ENCODE data around the gene BHLHE40. TPM values are rescaled to one million over a fixed set of nuclear protein-coding genes. Genes with fewer than 3 reads are reported as not detected.

The BHLHE40 gene
- total RNA-seq, 1 donor from 2014 or later, result 42.9 TPM

DNA sequence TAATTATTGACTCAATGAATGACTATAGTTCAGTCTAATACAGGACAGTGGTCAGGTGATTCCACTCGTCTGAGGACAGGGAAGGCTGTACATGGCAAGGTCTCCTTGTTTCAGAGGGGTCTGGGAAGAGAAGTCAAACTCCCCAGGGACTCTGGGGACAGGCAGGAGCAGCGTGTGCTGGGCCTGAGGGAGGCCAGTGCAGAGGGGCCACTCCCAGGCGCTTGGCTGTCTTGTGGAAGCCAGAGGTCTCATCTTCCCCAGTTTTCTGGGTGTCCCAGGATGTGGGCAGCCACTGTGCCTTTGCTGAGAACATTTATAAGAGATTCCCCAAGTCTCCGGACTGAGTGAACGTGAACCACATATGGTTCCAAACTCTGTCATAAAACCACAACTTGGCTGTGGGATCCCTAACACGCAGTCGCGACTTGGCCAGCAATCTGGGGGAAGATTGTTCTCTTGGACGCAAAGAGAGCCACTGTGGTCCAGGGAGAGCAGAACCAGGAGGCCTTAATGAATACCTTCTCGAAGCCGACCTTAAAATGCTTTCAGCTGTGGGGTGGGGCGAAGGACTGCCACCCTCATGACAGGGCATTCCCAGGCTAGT lies 30.4 kb downstream of the BHLHE40 start:
- Histone ChIP-seq H3K36me3 (ENCODE audit: control insufficient read depth, insufficient read depth, low read length) (no peaks in the 10 kb centered on the region), H3K27me3 (ENCODE audit: control insufficient read depth, insufficient read depth, low read length) (no peaks in the 10 kb centered on the region), H3K4me3 (ENCODE audit: low read depth, low read length) (no peak overlapping the region)
- TF ChIP-seq CTCF (IDR thresholded peaks at IDR 0.05; ENCODE audit: insufficient read depth, low read length, severe bottlenecking), result no peak
- no peak for DNase-seq (ENCODE audit: low read depth)
- FAIRE-seq, result no peak

- H3K4me3 ChIP-seq (ENCODE audit: low read depth, low read length), result no peak overlapping the region
- TF ChIP-seq CTCF (IDR thresholded peaks at IDR 0.05; ENCODE audit: insufficient read depth, low read length, severe bottlenecking), result no peak
- no peak for DNase-seq (ENCODE audit: low read depth)
- H3K27me3 ChIP-seq (ENCODE audit: control insufficient read depth, insufficient read depth, low read length), result no peaks in the 10 kb centered on the region
- no peaks in the 10 kb centered on the region for H3K36me3 ChIP-seq (ENCODE audit: control insufficient read depth, insufficient read depth, low read length)
- FAIRE-seq, result no peak
Measured at GRCh38 chr3:5010140-5010539, 30.9 kb downstream of the BHLHE40 start.

DNA sequence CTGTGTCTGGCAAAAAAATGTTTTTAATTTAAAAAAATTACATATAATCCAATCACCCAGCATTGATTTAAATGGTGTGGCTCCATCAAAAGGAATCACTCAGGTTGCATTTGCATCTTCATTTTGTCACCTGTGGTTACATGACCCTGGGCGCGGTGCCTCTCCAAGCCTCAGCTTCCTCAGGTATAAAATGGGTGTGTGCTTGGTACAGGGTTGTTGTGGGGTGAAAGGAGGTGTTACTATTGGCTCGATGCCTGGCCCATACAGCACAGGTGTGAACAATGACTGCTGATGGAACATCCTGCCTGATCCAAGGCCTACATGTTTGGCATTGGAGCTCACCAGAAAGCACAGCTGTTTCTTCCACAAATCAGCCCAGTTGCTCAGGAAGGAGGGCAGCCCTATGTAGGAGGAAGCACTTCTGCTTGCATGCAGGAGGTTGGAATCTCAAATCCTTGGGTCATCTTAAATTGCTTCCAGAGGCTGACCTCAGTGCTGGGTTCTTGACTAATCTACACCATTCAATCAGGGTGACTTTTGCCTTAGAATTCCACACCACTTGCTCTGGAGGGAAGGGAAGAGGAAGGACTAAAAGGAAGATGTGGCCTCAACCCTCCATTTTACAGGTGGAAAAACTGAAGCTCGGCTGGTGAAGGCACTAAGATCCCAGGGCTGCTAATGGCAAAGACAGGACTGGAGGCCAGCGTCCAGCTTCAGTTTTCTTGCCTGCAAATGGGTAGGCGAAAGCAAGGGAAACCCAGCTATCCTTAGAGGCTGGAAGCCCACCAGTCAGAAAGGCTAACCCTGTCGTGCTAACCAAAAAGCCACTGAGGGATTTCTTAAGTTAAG lies 31.7 kb downstream of the BHLHE40 start:
- H3K4me3 ChIP-seq (ENCODE audit: low read depth, low read length), result no peak overlapping the region
- TF ChIP-seq CTCF (IDR thresholded peaks at IDR 0.05; ENCODE audit: insufficient read depth, low read length, severe bottlenecking), result no peak
- no peak for FAIRE-seq
- no peaks in the 10 kb centered on the region for H3K27me3 ChIP-seq (ENCODE audit: control insufficient read depth, insufficient read depth, low read length)
- DNase-seq (ENCODE audit: low read depth), result peak; percentile 39
- no peaks in the 10 kb centered on the region for H3K36me3 ChIP-seq (ENCODE audit: control insufficient read depth, insufficient read depth, low read length)

GRCh38 chr3:5011555-5012256 lies 32.5 kb downstream of the BHLHE40 start:
- FAIRE-seq (no peak), DNase-seq (ENCODE audit: low read depth) (no peak)
- Histone ChIP-seq H3K4me3 (ENCODE audit: low read depth, low read length) (no peak overlapping the region), H3K27me3 (ENCODE audit: control insufficient read depth, insufficient read depth, low read length) (no peaks in the 10 kb centered on the region), H3K36me3 (ENCODE audit: control insufficient read depth, insufficient read depth, low read length) (no peaks in the 10 kb centered on the region)
- TF ChIP-seq CTCF (IDR thresholded peaks at IDR 0.05; ENCODE audit: insufficient read depth, low read length, severe bottlenecking), result no peak

- no peak for TF ChIP-seq CTCF (IDR thresholded peaks at IDR 0.05; ENCODE audit: insufficient read depth, low read length, severe bottlenecking)
- no peak for FAIRE-seq
Measured at GRCh38 chr3:5012367-5012766, 33.1 kb downstream of the BHLHE40 start.

More at GRCh38 chr3:5012367-5012766, 33.1 kb downstream of the BHLHE40 start:
- DNase-seq (ENCODE audit: low read depth), result no peak
- no peaks in the 10 kb centered on the region for H3K27me3 ChIP-seq (ENCODE audit: control insufficient read depth, insufficient read depth, low read length)
- H3K4me3 ChIP-seq (ENCODE audit: low read depth, low read length), result no peak overlapping the region
- H3K36me3 ChIP-seq (ENCODE audit: control insufficient read depth, insufficient read depth, low read length), result no peaks in the 10 kb centered on the region
